ENCODE measurements around the gene CAD. TPM values are rescaled to one million over a fixed set of nuclear protein-coding genes. Genes with fewer than 3 reads are reported as not detected.
A peak's percentile ranks its signal among the peaks of the same experiment; 100 is the strongest.

CAD gene
- polyA plus RNA-seq, 1 donor from 2014 or later = 14.2 TPM

DNA sequence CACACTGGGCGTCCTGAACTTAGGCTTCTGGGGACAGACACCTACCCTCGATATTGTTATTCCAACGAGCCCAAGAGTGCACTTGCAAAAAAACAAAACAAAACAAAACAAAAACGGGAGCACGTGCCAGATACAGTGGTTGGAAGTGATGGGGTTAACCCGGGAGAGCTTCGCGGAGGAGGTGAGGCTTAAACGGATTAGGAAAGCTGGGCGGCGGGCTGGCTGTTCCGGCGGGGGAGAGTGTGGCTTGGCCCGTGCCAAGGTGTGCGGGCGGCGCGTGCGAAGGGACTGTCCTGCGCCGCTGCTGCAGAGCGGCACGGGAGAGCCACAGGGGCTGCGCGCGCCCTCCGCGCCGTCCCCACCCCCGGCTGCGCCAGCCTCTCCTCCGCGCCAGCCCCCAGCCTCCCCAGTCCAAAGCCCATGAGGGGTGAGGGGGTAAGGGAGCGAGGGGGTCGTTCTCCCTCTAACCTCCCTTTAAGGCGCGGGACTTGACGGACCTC is 47.1 kb downstream of the CAD start:
- H3K4me3 ChIP-seq (ENCODE audit: low read length) = peak overlapping the region; percentile 62
- H3K27ac ChIP-seq (ENCODE audit: low read length) = no peak overlapping the region
- no peaks in the 10 kb centered on the region for H3F3A ChIP-seq (ENCODE audit: insufficient read depth, low read length, poor library complexity, severe bottlenecking)
- no peaks in the 10 kb centered on the region for H3K9me3 ChIP-seq (ENCODE audit: low read length)
- peaks cover 87% of the 10 kb centered on the region for H3K27me3 ChIP-seq (ENCODE audit: insufficient read depth, low read depth, low read length)
- no peaks in the 10 kb centered on the region for H3K79me2 ChIP-seq (replicated peaks; ENCODE audit: insufficient read depth, low read length)
- H3K36me3 ChIP-seq (ENCODE audit: insufficient read depth, low read length) = no peaks in the 10 kb centered on the region
- H3K9ac ChIP-seq (ENCODE audit: low read length) = no peak overlapping the region
- no peak overlapping the region for H3K4me2 ChIP-seq (ENCODE audit: low read length)
- no peak overlapping the region for H2AFZ ChIP-seq (ENCODE audit: low read depth, low read length)
- H3K9me2 ChIP-seq (ENCODE audit: insufficient read depth, low read length) = no peaks in the 10 kb centered on the region
- H4K20me1 ChIP-seq (ENCODE audit: insufficient read depth) = no peaks in the 10 kb centered on the region
- TF ChIP-seq POLR2AphosphoS5 (IDR thresholded peaks at IDR 0.05) (peak; percentile 10), RAD21 (conservative IDR thresholded peaks at IDR 0.05) (no peak)

DNA sequence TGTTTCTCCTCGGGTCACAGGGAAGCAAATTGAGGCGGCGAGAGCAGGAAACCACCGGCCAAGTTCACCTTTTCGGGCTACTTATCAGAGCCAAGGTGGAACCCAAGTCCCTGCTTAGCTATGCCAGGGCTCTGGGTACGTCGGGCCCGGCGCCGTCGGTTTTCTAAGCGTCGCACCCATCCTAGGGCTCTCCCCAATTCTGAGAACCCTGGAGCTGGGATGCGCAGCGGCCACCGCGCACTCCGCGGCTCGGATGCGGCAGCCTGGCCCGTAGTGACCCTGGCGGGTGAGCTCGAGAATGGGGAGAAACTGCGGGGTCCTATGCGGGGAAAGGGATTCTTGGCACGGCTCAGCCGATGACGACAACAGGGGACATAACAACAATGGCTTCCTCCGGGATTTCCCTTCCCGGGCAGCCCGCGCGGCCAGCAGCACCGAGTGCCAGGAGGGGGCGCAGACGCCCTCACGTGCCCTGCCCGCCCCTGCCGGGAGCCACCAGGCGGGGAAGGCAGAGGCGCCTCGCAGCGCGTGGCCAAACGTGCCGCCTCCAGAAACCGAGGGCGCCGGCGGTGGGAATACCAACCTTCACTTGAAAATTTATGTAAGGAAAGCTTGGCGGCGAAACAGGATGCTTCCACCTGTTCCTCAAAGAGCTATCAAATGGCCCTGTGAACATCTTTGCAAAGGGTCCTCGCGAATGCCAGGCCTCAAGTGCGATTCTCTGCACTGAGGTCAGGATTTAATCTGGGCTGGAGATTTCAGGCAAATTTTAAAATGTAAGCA is 47.8 kb downstream of the CAD start:
- H3K9ac ChIP-seq (ENCODE audit: low read length) = peak overlapping the region; percentile 19
- no peaks in the 10 kb centered on the region for H4K20me1 ChIP-seq (ENCODE audit: insufficient read depth)
- no peaks in the 10 kb centered on the region for H3K79me2 ChIP-seq (replicated peaks; ENCODE audit: insufficient read depth, low read length)
- no peak overlapping the region for H3K4me2 ChIP-seq (ENCODE audit: low read length)
- H3K36me3 ChIP-seq (ENCODE audit: insufficient read depth, low read length) = no peaks in the 10 kb centered on the region
- H3K9me3 ChIP-seq (ENCODE audit: low read length) = no peaks in the 10 kb centered on the region
- no peak overlapping the region for H3K27ac ChIP-seq (ENCODE audit: low read length)
- TF ChIP-seq EP300 (conservative IDR thresholded peaks at IDR 0.05; ENCODE audit: poor library complexity, severe bottlenecking) (no peak), MXI1 (conservative IDR thresholded peaks at IDR 0.05; ENCODE audit: poor library complexity, severe bottlenecking) (peak; percentile 40), RAD21 (conservative IDR thresholded peaks at IDR 0.05) (peak; percentile 44), SMC3 (conservative IDR thresholded peaks at IDR 0.05; ENCODE audit: poor library complexity) (peak; percentile 64), POLR2AphosphoS5 (IDR thresholded peaks at IDR 0.05) (no peak), TAF1 (IDR thresholded peaks at IDR 0.05; ENCODE audit: low read depth) (no peak), EZH2 (IDR thresholded peaks at IDR 0.05; ENCODE audit: borderline replicate concordance, insufficient read depth, low read length, poor library complexity, severe bottlenecking) (peak; percentile 25)
- TF ChIP-seq, protein P1, sequence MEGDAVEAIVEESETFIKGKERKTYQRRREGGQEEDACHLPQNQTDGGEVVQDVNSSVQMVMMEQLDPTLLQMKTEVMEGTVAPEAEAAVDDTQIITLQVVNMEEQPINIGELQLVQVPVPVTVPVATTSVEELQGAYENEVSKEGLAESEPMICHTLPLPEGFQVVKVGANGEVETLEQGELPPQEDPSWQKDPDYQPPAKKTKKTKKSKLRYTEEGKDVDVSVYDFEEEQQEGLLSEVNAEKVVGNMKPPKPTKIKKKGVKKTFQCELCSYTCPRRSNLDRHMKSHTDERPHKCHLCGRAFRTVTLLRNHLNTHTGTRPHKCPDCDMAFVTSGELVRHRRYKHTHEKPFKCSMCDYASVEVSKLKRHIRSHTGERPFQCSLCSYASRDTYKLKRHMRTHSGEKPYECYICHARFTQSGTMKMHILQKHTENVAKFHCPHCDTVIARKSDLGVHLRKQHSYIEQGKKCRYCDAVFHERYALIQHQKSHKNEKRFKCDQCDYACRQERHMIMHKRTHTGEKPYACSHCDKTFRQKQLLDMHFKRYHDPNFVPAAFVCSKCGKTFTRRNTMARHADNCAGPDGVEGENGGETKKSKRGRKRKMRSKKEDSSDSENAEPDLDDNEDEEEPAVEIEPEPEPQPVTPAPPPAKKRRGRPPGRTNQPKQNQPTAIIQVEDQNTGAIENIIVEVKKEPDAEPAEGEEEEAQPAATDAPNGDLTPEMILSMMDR (IDR thresholded peaks at IDR 0.05; ENCODE audit: poor library complexity, severe bottlenecking) = peak; percentile 75
- TF ChIP-seq, protein P2, sequence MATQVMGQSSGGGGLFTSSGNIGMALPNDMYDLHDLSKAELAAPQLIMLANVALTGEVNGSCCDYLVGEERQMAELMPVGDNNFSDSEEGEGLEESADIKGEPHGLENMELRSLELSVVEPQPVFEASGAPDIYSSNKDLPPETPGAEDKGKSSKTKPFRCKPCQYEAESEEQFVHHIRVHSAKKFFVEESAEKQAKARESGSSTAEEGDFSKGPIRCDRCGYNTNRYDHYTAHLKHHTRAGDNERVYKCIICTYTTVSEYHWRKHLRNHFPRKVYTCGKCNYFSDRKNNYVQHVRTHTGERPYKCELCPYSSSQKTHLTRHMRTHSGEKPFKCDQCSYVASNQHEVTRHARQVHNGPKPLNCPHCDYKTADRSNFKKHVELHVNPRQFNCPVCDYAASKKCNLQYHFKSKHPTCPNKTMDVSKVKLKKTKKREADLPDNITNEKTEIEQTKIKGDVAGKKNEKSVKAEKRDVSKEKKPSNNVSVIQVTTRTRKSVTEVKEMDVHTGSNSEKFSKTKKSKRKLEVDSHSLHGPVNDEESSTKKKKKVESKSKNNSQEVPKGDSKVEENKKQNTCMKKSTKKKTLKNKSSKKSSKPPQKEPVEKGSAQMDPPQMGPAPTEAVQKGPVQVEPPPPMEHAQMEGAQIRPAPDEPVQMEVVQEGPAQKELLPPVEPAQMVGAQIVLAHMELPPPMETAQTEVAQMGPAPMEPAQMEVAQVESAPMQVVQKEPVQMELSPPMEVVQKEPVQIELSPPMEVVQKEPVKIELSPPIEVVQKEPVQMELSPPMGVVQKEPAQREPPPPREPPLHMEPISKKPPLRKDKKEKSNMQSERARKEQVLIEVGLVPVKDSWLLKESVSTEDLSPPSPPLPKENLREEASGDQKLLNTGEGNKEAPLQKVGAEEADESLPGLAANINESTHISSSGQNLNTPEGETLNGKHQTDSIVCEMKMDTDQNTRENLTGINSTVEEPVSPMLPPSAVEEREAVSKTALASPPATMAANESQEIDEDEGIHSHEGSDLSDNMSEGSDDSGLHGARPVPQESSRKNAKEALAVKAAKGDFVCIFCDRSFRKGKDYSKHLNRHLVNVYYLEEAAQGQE (IDR thresholded peaks at IDR 0.05; ENCODE audit: borderline replicate concordance) = no peak
- H3F3A ChIP-seq (ENCODE audit: insufficient read depth, low read length, poor library complexity, severe bottlenecking) = no peaks in the 10 kb centered on the region
- peak overlapping the region; percentile 62 for H3K4me3 ChIP-seq (ENCODE audit: low read length)
- H3K27me3 ChIP-seq (ENCODE audit: insufficient read depth, low read depth, low read length) = peaks cover 81% of the 10 kb centered on the region
- no peak overlapping the region for H2AFZ ChIP-seq (ENCODE audit: low read depth, low read length)
- no peaks in the 10 kb centered on the region for H3K9me2 ChIP-seq (ENCODE audit: insufficient read depth, low read length)

Measured in neural cell (in vitro differentiated cells).